Spleen (tissue), 11 donors: ENCODE measurements around the gene ZNF746. TPM values are rescaled to one million over a fixed set of nuclear protein-coding genes. Genes with fewer than 3 reads are reported as not detected.

ENCODE experiments used
- DNase-seq: peaks from one replicate; pipeline ENCODE4 v3.0.0-alpha.2; 2020
- H3K27ac ChIP-seq, 8 donors: fragments of 200-600 bp; sonication (generic) in 7 of 8; 1 replicate in 4 of 8; 2 replicates in 4 of 8; pipeline versions ENCODE4 v1.5.0 to v1.8.0; 2016 to 2021; ENCODE audit warnings: inconsistent platforms in 4 of 8, mild to moderate bottlenecking in 4 of 8, moderate library complexity in 1 of 8
- H3K27me3 ChIP-seq, 7 donors: fragments of 200-600 bp; sonication (generic) in 6 of 7; replicated peaks in 1 of 7; 1 replicate in 4 of 7; 2 replicates in 3 of 7; pipeline versions ENCODE4 v1.5.0 to v1.8.0; 2016 to 2021; ENCODE audit warnings: inconsistent platforms in 3 of 7, mild to moderate bottlenecking in 1 of 7
- H3K36me3 ChIP-seq, 6 donors: fragments of 200-600 bp; sonication (generic) in 5 of 6; 1 replicate in 4 of 6; 2 replicates in 2 of 6; pipeline versions ENCODE4 v1.5.0 to v1.8.0; 2016 to 2021; ENCODE audit warnings: inconsistent platforms in 2 of 6
- H3K4me1 ChIP-seq, 6 donors: fragments of 200-600 bp; sonication (generic) in 5 of 6; 1 replicate in 3 of 6; 2 replicates in 3 of 6; pipeline versions ENCODE4 v1.5.0 to v1.8.0; 2016 to 2021; ENCODE audit warnings: inconsistent platforms in 3 of 6
- H3K4me3 ChIP-seq, 8 donors: fragments of 200-600 bp; sonication (generic) in 7 of 8; 1 replicate in 4 of 8; 2 replicates in 4 of 8; pipeline versions ENCODE4 v1.5.0 to v1.8.0; 2016 to 2021; ENCODE audit warnings: inconsistent platforms in 4 of 8, mild to moderate bottlenecking in 4 of 8, moderate library complexity in 2 of 8
- H3K9me3 ChIP-seq, 8 donors: fragments of 200-600 bp; sonication (generic) in 7 of 8; 1 replicate in 4 of 8; 2 replicates in 4 of 8; pipeline versions ENCODE4 v1.5.0 to v1.8.0; 2016 to 2021; ENCODE audit warnings: inconsistent platforms in 4 of 8
- POLR2A ChIP-seq, 3 donors: fragments of 450-650 bp; IDR thresholded peaks; one replicate each; pipeline ENCODE4 v1.5.1; 2017; ENCODE audit warnings: antibody characterized with exemption in 3 of 3, mild to moderate bottlenecking in 1 of 3
- POLR2AphosphoS5 ChIP-seq, 3 donors: sonication (generic); formaldehyde crosslinking; IDR thresholded peaks; one replicate each; pipeline ENCODE4 v1.5.1; 2017; ENCODE audit warnings: antibody characterized with exemption in 3 of 3
- WGBS, 5 donors: extraction: QIAGEN DNeasy Blood & Tissue Kit in 3 of 5; methylation state at CpG; one replicate each; pipeline versions ENCODE4 v1.1.5 to v1.1.7; 2013 to 2018; 5-methylcytosine and 5-hydroxymethylcytosine counted together
- intact Hi-C: fragments of 100-400 bp; cut with DNase I; formaldehyde crosslinking; loops from one replicate; pipeline ENCODE4 v1.15.0; 2023; ENCODE audit warnings: low total_unique reads
- polyA plus RNA-seq, 3 donors: library from polyadenylated mRNA; stranded (reverse); fragments of 200-250 nt; gene quantifications; one replicate each; pipeline ENCODE4 v1.2.1, GENCODE V29; 2013
- total RNA-seq, 7 donors: library from RNA; depleted of rRNA in 3 of 7; stranded (reverse); fragments of >200 nt in 3 of 7; fragmentation: NEBNext Ultra II Directional in 4 of 7; extraction: Animal tissue kit (Norgen Biotek cat#: 25700) in 4 of 7; gene quantifications; one replicate each; pipeline versions ENCODE4 v1.1.0 to v1.2.1, GENCODE V29; 2016 to 2021
- TF ChIP-seq, protein P1 (sequence below), 11 experiments: fragments of 200-600 bp in 7 of 11; fragments of 450-650 bp in 4 of 11; sonication (generic) in 4 of 11; IDR thresholded peaks in 8 of 11; conservative IDR thresholded peaks in 3 of 11; 1 replicate in 7 of 11; 2 replicates in 4 of 11; pipeline versions ENCODE4 v1.4.0 to v1.8.0; 2016 to 2021; ENCODE audit warnings: antibody characterized with exemption in 11 of 11, inconsistent platforms in 4 of 11, mild to moderate bottlenecking in 1 of 11
- donor health status: healthy with polysubstance abuse.
- donor health status: DM: no; HTN: no; CAD: no; lungs with moderate emphysema.
- donor health status: DM: no; HTN: no; CAD: no.
- donor health status: Bipolar disorder and iron deficiency.
- donor health status: healthy.
- donor health status: DM: no; HTN: no; CAD: no.
- donor health status: DM: yes; HTN: yes; CAD: no.

The ZNF746 gene
- total and polyA plus RNA-seq, 10 donors = 6.1 to 46.5 (median 30.7) TPM

DNA sequence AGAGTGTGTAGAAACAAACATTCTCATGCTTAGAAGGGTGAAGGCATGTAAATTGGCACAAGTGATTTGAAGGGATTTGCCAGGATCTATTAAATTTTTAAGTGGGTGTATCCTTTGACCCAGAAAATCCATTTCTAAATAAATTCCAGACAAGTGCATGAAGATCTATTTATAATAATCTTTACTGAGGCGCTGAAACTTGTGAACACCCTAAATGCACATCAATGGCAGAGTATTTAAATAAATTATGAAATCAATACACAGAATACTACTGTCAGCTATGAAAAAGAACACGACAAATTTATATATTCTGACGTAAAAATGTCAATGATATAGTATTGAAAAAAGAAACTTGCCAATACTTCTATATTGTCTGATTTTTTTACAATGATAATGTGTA lies 54.7 kb downstream of the ZNF746 start:
- no peak overlapping the region for H3K27ac ChIP-seq
- H3K4me1 ChIP-seq = peaks cover 0 to 7% (median 0%) of the 10 kb centered on the region in 6 donors
- H3K27me3 ChIP-seq = no peaks in the 10 kb centered on the region
- WGBS, 5 donors = 78 to 95% (median 80%) methylated on average over 3 of the region's 3 CpGs
- H3K9me3 ChIP-seq = no peaks in the 10 kb centered on the region
- H3K36me3 ChIP-seq = peaks cover 2 to 65% (median 29%) of the 10 kb centered on the region in 6 donors
- DNase-seq = no peak
- intact Hi-C loops = no loop called here
- no peak for TF ChIP-seq POLR2A (IDR thresholded peaks at IDR 0.05)
- TF ChIP-seq POLR2AphosphoS5 (IDR thresholded peaks at IDR 0.05) = no peak
- H3K4me3 ChIP-seq = no peak overlapping the region

DNA sequence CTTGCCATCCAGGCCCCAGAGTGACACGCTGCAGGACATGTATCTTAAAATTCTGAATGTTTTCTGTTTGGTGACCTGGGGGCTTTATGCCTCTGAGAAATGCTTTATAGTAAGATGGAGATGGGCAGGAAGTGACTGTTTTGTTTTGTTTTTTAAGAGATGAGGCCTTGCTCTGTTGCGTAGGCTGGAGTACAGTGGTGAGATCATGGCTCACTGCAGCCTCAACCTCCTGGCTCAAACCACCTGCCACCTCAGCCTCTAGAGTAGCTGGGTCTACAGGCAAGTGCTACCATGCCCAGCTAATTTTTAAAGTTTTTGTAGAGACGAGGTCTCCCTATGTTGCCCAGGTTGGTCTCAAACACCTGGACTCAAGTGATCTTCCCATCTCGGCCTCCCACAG lies 57.4 kb downstream of the ZNF746 start:
- H3K9me3 ChIP-seq = no peaks in the 10 kb centered on the region
- peaks cover 0 to 65% (median 26%) of the 10 kb centered on the region in 6 donors for H3K36me3 ChIP-seq
- no peak overlapping the region for H3K27ac ChIP-seq
- no peak for DNase-seq
- no peaks in the 10 kb centered on the region for H3K27me3 ChIP-seq
- H3K4me3 ChIP-seq = no peak overlapping the region
- intact Hi-C loops = no loop called here
- H3K4me1 ChIP-seq = peaks cover 0 to 7% (median 0%) of the 10 kb centered on the region in 6 donors
- TF ChIP-seq, protein P1, sequence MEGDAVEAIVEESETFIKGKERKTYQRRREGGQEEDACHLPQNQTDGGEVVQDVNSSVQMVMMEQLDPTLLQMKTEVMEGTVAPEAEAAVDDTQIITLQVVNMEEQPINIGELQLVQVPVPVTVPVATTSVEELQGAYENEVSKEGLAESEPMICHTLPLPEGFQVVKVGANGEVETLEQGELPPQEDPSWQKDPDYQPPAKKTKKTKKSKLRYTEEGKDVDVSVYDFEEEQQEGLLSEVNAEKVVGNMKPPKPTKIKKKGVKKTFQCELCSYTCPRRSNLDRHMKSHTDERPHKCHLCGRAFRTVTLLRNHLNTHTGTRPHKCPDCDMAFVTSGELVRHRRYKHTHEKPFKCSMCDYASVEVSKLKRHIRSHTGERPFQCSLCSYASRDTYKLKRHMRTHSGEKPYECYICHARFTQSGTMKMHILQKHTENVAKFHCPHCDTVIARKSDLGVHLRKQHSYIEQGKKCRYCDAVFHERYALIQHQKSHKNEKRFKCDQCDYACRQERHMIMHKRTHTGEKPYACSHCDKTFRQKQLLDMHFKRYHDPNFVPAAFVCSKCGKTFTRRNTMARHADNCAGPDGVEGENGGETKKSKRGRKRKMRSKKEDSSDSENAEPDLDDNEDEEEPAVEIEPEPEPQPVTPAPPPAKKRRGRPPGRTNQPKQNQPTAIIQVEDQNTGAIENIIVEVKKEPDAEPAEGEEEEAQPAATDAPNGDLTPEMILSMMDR (IDR thresholded peaks at IDR 0.05 in 8 of 11, conservative IDR thresholded peaks at IDR 0.05 in 3 of 11) = no peak
- no peak for TF ChIP-seq POLR2A (IDR thresholded peaks at IDR 0.05)
- TF ChIP-seq POLR2AphosphoS5 (IDR thresholded peaks at IDR 0.05) = no peak
- WGBS, 5 donors = 78 to 90% (median 81%) methylated on average over 4 of the region's 4 CpGs

- 94 to 98% (median 94%) methylated on average over 15 of the region's 15 CpGs for WGBS, 5 donors
- intact Hi-C loops = no loop called here
- no peak for DNase-seq
- Histone ChIP-seq H3K36me3 (peaks cover 4 to 81% (median 50%) of the 10 kb centered on the region in 6 donors), H3K27ac (no peak overlapping the region), H3K9me3 (no peaks in the 10 kb centered on the region), H3K27me3 (no peaks in the 10 kb centered on the region), H3K4me1 (peaks cover 0 to 7% (median 0%) of the 10 kb centered on the region in 6 donors), H3K4me3 (no peak overlapping the region)
- TF ChIP-seq POLR2AphosphoS5 (IDR thresholded peaks at IDR 0.05) (no peak), POLR2A (IDR thresholded peaks at IDR 0.05) (no peak)
- TF ChIP-seq, protein P1 (IDR thresholded peaks at IDR 0.05 in 8 of 11, conservative IDR thresholded peaks at IDR 0.05 in 3 of 11) = no peak
Observed at GRCh38 chr7:149436358-149436757, 61.3 kb downstream of the ZNF746 start.

DNA sequence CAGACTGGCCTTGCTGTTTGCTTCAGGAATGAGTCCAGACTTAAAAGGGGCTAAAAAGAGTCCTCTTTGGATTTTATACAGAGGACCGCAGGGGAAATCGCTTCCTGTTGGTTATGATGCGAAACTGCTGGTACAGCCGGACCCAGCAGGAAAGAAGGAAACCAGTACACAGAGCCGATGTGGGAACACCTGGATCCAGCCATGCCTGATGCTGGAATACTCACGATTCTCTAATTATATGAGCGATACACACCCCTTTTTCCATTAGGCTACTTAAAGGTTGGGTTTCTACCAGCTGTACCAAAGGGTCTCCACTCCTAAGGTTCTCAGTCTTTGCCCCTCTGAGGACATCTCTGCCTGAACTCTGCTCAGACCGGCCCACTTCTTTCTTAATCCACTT lies 64.5 kb downstream of the ZNF746 start:
- no peak for DNase-seq
- intact Hi-C loops = no loop called here
- H3K36me3 ChIP-seq = peaks cover 4 to 78% (median 51%) of the 10 kb centered on the region in 6 donors
- no peak overlapping the region for H3K4me3 ChIP-seq
- no peaks in the 10 kb centered on the region for H3K27me3 ChIP-seq
- H3K27ac ChIP-seq = no peak overlapping the region
- WGBS, 5 donors = 89 to 98% (median 92%) methylated on average over 8 of the region's 8 CpGs
- TF ChIP-seq, protein P1 (IDR thresholded peaks at IDR 0.05 in 8 of 11, conservative IDR thresholded peaks at IDR 0.05 in 3 of 11) = no peak
- no peak for TF ChIP-seq POLR2A (IDR thresholded peaks at IDR 0.05)
- no peak for TF ChIP-seq POLR2AphosphoS5 (IDR thresholded peaks at IDR 0.05)
- no peaks in the 10 kb centered on the region for H3K9me3 ChIP-seq
- no peaks in the 10 kb centered on the region for H3K4me1 ChIP-seq
